C4-2B (cell line): ENCODE results near the gene ABAT.

Source experiments
- CTCF ChIP-seq: fragments of 450-650 bp; conservative IDR thresholded peaks from 2 replicates; pipeline ENCODE4 v1.5.1; 2017; ENCODE audit warnings: mild to moderate bottlenecking
- ZFX ChIP-seq: fragments of 450-650 bp; IDR thresholded peaks from 2 replicates; pipeline ENCODE4 v1.6.1; 2017

GRCh38 chr16:8739151-8739550 lies 64.7 kb downstream of the ABAT start:
- TF ChIP-seq CTCF (no peak), ZFX (no peak)
